Measurements from ENCODE around the gene FOXF1.

GRCh38 chr16:86555704-86556075, 45.4 kb downstream of the FOXF1 start:
- TF ChIP-seq CTCF (IDR thresholded peaks at IDR 0.05) = no peak
- no peak for TF ChIP-seq POLR2A (IDR thresholded peaks at IDR 0.05)

Measured in testis (tissue), 2 donors.